PC-9 (cell line): ENCODE results near the gene FAM227A.

Source experiments
- CTCF ChIP-seq: fragments of 200-600 bp; sonication (generic); conservative IDR thresholded peaks from 2 replicates; pipeline ENCODE4 v1.6.1; 2017; ENCODE audit warnings: mixed run types, antibody characterized with exemption, mild to moderate bottlenecking, moderate library complexity
- EZH2 ChIP-seq: fragments of 200-600 bp; sonication (generic); IDR thresholded peaks from 2 replicates; pipeline ENCODE4 v1.8.0; 2017; ENCODE audit warnings: antibody characterized with exemption, low read depth

- TF ChIP-seq CTCF, result no peak
- TF ChIP-seq EZH2, result no peak
These were observed 56.7 kb downstream of the FAM227A start for GRCh38 chr22:38599466-38599865.
